Measurements from ENCODE around the gene SMIM14. TPM values are rescaled to one million over a fixed set of nuclear protein-coding genes. Genes with fewer than 3 reads are reported as not detected.

SMIM14 gene
- total and polyA plus RNA-seq, 12 donors = 5.4 to 15.2 (median 11.6) TPM

DNA sequence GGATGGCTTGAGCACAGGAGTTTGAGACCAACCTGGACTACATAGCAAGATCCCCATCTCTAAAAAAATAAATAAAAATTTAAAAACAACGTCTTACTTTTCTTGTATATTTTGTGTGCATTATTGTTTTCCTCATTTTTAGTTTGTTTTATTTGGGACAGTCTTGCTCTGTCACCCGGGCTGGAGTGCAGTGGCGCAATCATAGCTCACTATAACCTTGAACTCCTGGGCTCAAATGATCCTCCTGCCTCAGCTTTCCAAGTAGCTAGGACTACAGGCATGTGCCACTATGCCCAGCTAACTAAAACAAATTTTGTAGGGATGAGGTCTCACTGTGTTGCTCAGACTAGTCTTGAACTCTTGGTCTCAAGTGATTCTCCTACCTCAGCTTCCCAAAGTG, 9.5 kb upstream of the SMIM14 start:
- intact Hi-C loops (cut with DNase I) = loop anchor here in 1 of 10 donors (10.0 kb wide), 1 partner anchor 183 kb away; no protein-coding TSS in a partner anchor
- Histone ChIP-seq H3K27ac (no peak overlapping the region), H3K27me3 (no peaks in the 10 kb centered on the region), H3K9me3 (no peaks in the 10 kb centered on the region), H3K4me3 (no peak overlapping the region), H3K4me1 (no peaks in the 10 kb centered on the region), H3K36me3 (peaks cover 0 to 6% (median 0%) of the 10 kb centered on the region in 9 donors)
- no peak for DNase-seq
- no peak for ATAC-seq
- 89 to 94% methylated on average over 3 of the region's 3 CpGs for WGBS, 2 donors
- TF ChIP-seq, protein P1, sequence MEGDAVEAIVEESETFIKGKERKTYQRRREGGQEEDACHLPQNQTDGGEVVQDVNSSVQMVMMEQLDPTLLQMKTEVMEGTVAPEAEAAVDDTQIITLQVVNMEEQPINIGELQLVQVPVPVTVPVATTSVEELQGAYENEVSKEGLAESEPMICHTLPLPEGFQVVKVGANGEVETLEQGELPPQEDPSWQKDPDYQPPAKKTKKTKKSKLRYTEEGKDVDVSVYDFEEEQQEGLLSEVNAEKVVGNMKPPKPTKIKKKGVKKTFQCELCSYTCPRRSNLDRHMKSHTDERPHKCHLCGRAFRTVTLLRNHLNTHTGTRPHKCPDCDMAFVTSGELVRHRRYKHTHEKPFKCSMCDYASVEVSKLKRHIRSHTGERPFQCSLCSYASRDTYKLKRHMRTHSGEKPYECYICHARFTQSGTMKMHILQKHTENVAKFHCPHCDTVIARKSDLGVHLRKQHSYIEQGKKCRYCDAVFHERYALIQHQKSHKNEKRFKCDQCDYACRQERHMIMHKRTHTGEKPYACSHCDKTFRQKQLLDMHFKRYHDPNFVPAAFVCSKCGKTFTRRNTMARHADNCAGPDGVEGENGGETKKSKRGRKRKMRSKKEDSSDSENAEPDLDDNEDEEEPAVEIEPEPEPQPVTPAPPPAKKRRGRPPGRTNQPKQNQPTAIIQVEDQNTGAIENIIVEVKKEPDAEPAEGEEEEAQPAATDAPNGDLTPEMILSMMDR (IDR thresholded peaks at IDR 0.05) = no peak

DNA sequence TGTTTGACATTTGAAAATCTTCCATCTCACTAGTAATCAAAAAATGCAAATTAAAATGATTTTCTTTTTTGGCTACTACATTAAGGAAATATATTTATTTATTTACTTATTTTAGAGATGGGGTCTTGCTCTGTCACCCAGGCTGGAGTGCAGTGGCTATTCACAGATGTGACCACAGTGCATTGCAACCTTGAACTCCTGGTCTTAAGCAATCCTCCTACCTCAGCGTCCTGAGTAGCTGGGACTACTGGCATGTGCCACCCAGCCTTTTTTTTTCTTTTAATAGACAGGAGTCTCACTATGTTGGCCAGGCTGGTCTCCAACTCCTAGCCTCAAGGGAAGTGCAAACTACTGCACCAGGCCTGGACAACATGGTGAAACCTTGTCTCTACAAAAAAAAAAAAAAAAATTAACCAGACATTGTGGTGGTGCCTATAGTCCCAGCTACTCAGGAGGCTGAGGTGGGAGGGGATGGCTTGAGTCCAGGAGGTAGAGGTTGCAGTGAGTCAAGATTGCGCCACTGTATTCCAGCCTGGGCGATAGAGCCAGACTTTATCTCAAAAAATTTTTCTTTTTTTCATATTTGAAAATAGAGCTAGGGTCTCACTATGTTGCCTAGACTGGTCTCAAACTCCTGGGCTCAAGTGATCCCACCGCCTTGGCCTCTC, 4.4 kb upstream of the SMIM14 start:
- H3K27ac ChIP-seq = no peak overlapping the region
- no peak for ATAC-seq
- no peak overlapping the region for H3K4me3 ChIP-seq
- TF ChIP-seq, protein P1 (IDR thresholded peaks at IDR 0.05) = no peak
- H3K36me3 ChIP-seq = peaks cover 0 to 4% (median 0%) of the 10 kb centered on the region in 9 donors
- peaks cover 0 to 14% (median 8%) of the 10 kb centered on the region in 9 donors for H3K4me1 ChIP-seq
- H3K27me3 ChIP-seq = no peaks in the 10 kb centered on the region
- intact Hi-C loops (cut with DNase I) = loop anchor here in 1 of 10 donors (10.0 kb wide), 1 partner anchor 178 kb away; no protein-coding TSS in a partner anchor
- no peak for DNase-seq
- 83% methylated on average over 4 of the region's 4 CpGs for WGBS, 2 donors
- H3K9me3 ChIP-seq = no peaks in the 10 kb centered on the region

DNA sequence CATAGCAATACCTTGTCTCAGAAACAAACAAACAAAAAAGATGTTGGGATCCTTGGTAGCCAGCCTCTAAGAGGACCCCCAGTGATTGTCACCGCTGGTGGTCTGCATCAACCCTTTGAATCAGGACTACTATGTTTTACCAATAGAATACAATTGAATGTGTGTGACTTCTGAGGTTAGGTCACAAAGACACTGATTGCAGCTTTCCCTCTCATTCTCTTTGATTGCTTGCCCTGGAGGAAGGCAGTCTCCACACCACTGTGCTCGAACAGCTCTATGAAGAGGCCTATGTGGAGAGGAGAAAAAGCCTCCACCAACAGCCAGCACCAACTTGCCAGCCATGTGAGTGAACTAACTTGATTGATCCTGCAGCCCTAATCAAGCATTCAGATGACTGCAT, 2.8 kb upstream of the SMIM14 start:
- DNase-seq = no peak
- TF ChIP-seq, protein P1 (IDR thresholded peaks at IDR 0.05) = no peak
- Histone ChIP-seq H3K9me3 (no peaks in the 10 kb centered on the region), H3K4me3 (no peak overlapping the region), H3K4me1 (peaks cover 0 to 22% (median 10%) of the 10 kb centered on the region in 9 donors), H3K27me3 (no peaks in the 10 kb centered on the region), H3K36me3 (peaks cover 0 to 4% (median 0%) of the 10 kb centered on the region in 9 donors), H3K27ac (no peak overlapping the region)
- intact Hi-C loops (cut with DNase I) = loop anchor here in 1 of 10 donors (10.0 kb wide), 1 partner anchor 177 kb away; no protein-coding TSS in a partner anchor
- no peak for ATAC-seq
- WGBS, 2 donors = 91 to 95% methylated on average over 2 of the region's 2 CpGs

DNA sequence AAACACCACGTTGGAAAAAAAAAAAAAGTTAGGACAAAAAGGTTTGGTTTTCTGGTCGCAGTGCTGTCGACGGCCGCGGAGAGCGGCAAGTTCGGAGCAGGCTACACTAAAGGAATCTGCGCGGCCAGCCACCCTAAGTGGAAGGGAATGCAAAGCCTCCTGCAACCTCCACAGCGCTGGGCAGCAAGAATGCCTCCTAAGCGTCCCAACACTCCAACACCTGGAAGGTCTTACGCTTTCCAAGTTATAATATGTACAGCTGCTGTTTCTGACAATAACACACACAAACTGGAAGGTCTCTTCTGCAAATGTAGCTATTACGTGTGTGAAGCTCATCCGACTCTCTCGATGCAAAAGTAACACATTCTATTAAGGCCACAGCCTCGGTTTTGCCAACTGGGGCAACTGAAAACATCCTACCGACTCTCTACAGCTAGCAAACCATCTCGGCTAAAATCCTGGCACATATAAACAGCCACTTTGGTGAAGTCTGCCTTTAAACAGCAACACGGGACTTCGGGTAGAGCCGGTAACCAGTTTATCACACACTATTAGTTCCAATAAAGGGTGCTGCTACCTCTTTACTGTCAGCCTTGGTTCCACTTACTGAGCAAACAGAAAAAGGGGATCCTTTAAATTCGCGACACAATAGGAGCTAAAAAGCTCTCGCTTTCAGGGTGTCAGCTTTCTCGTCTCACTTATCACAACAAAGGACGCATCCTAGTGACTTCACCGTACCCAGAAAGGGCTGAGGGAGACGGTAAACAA, 895 bp downstream of the SMIM14 start:
- Histone ChIP-seq H3K9me3 (no peaks in the 10 kb centered on the region), H3K4me3 (peak overlapping the region; percentile 80 to 95 (median 92)), H3K4me1 (peaks cover 0 to 35% (median 27%) of the 10 kb centered on the region in 9 donors), H3K27me3 (no peaks in the 10 kb centered on the region), H3K36me3 (peaks cover 0 to 15% (median 0%) of the 10 kb centered on the region in 9 donors), H3K27ac (peak overlapping the region; percentile 86 to 99 (median 98))
- ATAC-seq = peak in 7 of 8 donors; percentile 29 to 69 (median 51)
- TF ChIP-seq, protein P1 (IDR thresholded peaks at IDR 0.05) = no peak
- 0 to 1% methylated on average over 29 of the region's 29 CpGs for WGBS, 2 donors
- intact Hi-C loops (cut with DNase I) = loop anchor here in 8 of 10 donors (1.0 to 10.0 kb wide), 11 partner anchors 60 to 420 kb away; partner anchors contain the start of genes UGDH (in 6 of the 8), UBE2K (in 4 of the 8), LIAS (in 3 of the 8) and N4BP2 (in 3 of the 8)
- DNase-seq = peak; percentile 53 to 61

Measured in heart right ventricle (tissue), 16 donors.